HFF-Myc (cell line): ENCODE data around the gene EPSTI1.

Experiments used
- DNase-seq: peaks from one replicate; pipeline ENCODE4 v3.0.0-alpha.2; 2011; ENCODE audit warnings: low read depth; ENCODE audit errors: extremely low read depth
- H3K4me3 ChIP-seq: replicated peaks from 2 replicates; pipeline ENCODE4 v1.5.1; 2011; ENCODE audit warnings: low read depth, mild to moderate bottlenecking, control low read depth, low read length
- TF ChIP-seq, protein P1 (sequence below): IDR thresholded peaks from 2 replicates; pipeline ENCODE4 v1.5.1; 2012; ENCODE audit warnings: mild to moderate bottlenecking, low read depth, low read length, control low read depth; ENCODE audit errors: missing control alignments

Gene EPSTI1

DNA sequence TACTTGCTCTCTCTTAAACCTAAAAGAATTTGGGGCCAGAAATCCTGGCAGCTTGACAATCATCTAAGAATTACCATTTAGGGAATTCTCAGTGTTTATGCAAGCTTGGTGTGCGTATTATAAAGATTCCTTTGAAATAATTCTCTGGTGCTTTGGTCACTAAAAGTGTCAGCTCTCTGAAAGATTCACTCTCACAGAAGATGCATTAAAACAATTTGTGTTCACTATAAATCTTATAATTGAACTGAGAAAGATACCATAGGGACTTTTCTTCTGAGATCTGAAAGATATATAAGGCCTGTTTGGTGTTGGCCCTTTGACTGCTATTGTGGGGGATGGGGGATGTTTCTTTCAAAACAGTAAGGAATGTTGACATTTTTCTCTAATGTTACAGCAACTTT lies 27.3 kb downstream of the EPSTI1 start:
- TF ChIP-seq, protein P1, sequence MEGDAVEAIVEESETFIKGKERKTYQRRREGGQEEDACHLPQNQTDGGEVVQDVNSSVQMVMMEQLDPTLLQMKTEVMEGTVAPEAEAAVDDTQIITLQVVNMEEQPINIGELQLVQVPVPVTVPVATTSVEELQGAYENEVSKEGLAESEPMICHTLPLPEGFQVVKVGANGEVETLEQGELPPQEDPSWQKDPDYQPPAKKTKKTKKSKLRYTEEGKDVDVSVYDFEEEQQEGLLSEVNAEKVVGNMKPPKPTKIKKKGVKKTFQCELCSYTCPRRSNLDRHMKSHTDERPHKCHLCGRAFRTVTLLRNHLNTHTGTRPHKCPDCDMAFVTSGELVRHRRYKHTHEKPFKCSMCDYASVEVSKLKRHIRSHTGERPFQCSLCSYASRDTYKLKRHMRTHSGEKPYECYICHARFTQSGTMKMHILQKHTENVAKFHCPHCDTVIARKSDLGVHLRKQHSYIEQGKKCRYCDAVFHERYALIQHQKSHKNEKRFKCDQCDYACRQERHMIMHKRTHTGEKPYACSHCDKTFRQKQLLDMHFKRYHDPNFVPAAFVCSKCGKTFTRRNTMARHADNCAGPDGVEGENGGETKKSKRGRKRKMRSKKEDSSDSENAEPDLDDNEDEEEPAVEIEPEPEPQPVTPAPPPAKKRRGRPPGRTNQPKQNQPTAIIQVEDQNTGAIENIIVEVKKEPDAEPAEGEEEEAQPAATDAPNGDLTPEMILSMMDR, result no peak
- no peak for DNase-seq
- H3K4me3 ChIP-seq, result no peak overlapping the region

DNA sequence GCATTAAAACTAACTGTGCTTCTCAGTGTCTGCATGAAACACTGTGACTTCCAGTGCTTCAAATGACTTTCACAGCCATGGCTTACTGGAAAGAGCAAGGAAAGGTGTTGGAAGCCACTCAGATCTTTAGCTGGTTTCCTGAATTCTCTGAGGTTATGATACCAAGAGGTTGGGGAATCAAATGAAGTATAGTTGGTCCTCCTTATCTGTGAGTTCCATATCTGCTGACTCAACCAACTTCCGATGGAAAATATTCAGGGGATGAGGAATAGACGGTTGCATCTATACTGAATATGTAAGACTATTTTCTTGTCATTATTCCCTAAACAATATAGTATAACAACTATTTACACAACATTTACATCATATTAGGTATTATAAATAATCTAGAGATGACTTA lies 32.4 kb downstream of the EPSTI1 start:
- no peak overlapping the region for H3K4me3 ChIP-seq
- TF ChIP-seq, protein P1, result no peak
- DNase-seq, result no peak

DNA sequence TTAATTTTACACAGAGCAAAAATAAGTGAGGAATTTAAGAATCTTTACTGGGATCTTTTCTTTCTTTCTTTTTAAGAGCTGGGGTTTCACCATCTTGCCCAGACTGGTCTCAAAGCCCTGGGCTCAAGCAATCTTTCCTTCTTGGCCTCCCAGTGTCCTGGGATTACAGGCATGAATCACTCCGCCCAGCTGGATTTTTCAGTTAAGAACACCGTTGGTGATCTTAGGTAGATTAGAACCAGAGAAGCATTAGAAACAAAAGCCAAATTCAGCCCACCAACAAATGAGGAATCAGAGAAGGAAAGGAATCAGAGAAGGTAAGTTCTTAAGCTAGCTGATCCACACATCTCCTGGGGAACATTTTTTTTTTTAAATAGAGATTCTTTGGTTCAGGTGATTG lies 34.2 kb downstream of the EPSTI1 start:
- DNase-seq, result no peak
- H3K4me3 ChIP-seq, result no peak overlapping the region
- TF ChIP-seq, protein P1, result no peak

DNA sequence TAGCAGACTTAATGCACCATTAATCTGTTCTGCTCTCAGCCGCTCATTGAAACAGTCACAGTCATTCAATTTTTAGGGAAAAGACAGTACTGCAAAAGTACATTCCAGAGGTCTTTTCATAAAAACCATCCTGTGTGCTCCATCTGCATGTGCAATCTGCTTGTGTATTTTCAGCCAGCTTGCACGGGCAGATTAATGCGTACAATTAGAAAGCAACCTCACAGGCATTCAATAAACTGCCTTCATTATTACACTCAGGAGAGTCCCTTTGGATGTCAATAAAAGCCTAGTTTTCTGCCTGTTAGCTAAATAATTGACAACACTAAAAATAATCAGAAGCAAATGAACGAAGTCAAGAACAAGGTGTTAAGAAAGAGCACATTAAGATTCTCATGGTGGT lies 41.9 kb downstream of the EPSTI1 start:
- TF ChIP-seq, protein P1, result no peak
- no peak overlapping the region for H3K4me3 ChIP-seq
- DNase-seq, result no peak

DNA sequence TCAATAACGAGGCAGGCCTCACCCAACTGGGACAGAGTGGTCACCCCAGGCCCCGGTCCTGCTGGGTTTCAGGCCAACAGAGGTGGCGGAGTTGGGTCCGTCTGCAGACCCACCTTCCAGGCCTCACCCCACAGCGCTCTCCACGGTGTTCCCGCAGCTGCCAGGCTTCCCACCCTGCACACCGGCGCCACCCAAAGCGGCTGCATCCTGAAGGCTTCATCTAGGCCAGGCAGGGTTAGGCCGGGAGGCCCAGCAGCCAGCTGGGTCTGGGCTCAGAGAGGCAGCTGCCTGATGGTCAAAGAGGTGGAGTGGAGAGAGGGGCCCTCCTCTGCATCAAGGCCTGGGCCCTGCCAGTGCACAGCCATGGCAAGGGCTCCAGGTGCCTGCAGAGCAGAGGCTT lies 44.1 kb downstream of the EPSTI1 start:
- DNase-seq, result no peak
- TF ChIP-seq, protein P1, result no peak
- no peak overlapping the region for H3K4me3 ChIP-seq

DNA sequence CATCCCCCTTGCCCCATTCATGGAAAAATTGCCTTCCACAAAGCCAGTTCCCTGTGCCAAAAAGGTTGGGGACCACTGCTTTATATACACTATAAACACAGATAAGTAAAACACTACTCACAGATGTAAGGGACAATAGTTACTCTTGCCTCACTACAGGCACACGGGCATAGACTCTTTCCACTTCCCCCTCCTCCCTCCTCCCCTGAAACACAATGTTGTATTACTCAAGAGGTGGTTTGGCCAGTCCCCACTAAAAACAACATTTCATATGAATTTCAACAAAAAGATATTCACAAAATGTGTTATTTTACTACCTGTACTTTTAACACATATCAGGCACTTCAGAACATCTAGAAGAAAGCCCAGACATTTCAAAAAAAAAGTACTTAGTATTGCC lies 45.1 kb downstream of the EPSTI1 start:
- no peak overlapping the region for H3K4me3 ChIP-seq
- TF ChIP-seq, protein P1, result no peak
- no peak for DNase-seq

DNA sequence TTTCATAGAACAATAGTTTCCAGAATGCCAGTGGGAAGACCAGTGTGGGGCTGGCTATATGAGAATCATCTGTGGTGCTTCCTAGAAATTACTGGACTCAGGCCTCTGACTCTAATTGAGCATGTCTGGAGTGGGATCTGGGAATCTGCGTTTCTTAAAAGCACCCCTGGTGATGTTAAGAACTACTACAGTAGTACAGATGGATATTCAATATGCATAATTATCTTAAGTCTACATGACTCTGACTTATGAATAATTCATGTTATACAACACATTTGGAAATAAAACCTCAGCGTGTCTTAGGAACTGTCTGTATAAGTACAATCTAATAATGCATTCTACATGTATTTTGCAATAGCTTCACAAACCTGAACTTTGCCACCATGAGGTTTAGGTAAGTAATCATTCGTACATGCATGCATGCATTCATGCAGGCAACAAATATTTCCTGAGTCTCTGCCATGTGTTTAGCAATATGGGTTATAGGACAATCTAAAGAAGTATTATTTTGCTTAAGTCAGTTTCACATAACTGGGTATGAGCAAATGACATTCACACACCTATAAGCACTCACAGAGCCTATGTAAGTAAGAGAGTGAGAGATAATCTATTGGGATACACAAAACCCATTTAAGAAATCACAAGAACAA lies 62.0 kb downstream of the EPSTI1 start:
- DNase-seq, result no peak
- TF ChIP-seq, protein P1, result no peak

More for the DNA sequence above, 62.0 kb downstream of the EPSTI1 start:
- H3K4me3 ChIP-seq, result no peak overlapping the region
